HepG2 (cell line): Measurements from ENCODE around the gene INHBC. TPM values are rescaled to one million over a fixed set of nuclear protein-coding genes. Genes with fewer than 3 reads are reported as not detected.
"Not testable (repeated sequence)": the region's sequence is repeated elsewhere in the genome, so short reads cannot be mapped to it uniquely, and the experiment has no call there.

ENCODE experiments used
- ATAC-seq: fragments of 200-7000 bp; cut with Tn5 transposase; 3 replicates; pipeline ENCODE4 v1.9.1; 2020; ENCODE audit warnings: mild to moderate bottlenecking, moderate library complexity
- BruUV-seq: library from RNA; stranded (reverse); fragments of 400-500 nt; replicated peaks from 2 replicates; lab custom pipeline; 2021; lab: Mats Ljungman, UMichigan
- CTCF ChIA-PET: fragments of 300-600 bp; formaldehyde crosslinking; extraction: SDS; loops from one replicate; lab custom pipeline; 2021; ENCODE audit warnings: low total read pairs, inconsistent platforms, low intra/inter-chr PET ratio; lab: Yijun Ruan, JAX
- POLR2A ChIA-PET: fragments of 350-600 bp; sonication (Branson Sonifier 250); formaldehyde crosslinking; loops from one replicate; lab custom pipeline; 2020; ENCODE audit warnings: antibody characterized with exemption, inconsistent platforms; lab: Yijun Ruan, JAX
- DNase-seq: peaks from one replicate; pipeline ENCODE4 v3.0.0-alpha.2; 2015; ENCODE audit warnings: low spot score
- FAIRE-seq: peaks from 3 replicates; lab custom pipeline; 2011; peaks lifted over from hg19 to GRCh38; lab: Jason Lieb, UNC
- H2AFZ ChIP-seq: one replicate; pipeline ENCODE4 v1.6.1; 2011; ENCODE audit warnings: low read length, inconsistent platforms
- H3K27ac ChIP-seq: fragments of 300-600 bp; 3 replicates; pipeline ENCODE4 v1.8.0; 2011; ENCODE audit warnings: mixed run types, mild to moderate bottlenecking, mixed read lengths, low read length, inconsistent platforms; ENCODE audit not compliant: insufficient read depth; ENCODE audit errors: extremely low read length
- H3K27me3 ChIP-seq, 2 experiments: fragments of 200-600 bp in 1 of 2; 2 replicates in 1 of 2; 3 replicates in 1 of 2; pipeline versions ENCODE4 v1.6.0 to v1.8.0; 2011; ENCODE audit warnings: low read length in 2 of 2, mild to moderate bottlenecking in 2 of 2, moderate library complexity in 2 of 2, inconsistent platforms in 1 of 2; ENCODE audit not compliant: insufficient read depth in 2 of 2, control insufficient read depth in 1 of 2
- H3K36me3 ChIP-seq, 2 experiments: fragments of 200-600 bp in 1 of 2; replicated peaks in 1 of 2; 2 replicates in 1 of 2; 3 replicates in 1 of 2; pipeline versions ENCODE4 v1.5.1 to v1.8.0; 2011; ENCODE audit warnings: low read length in 2 of 2, inconsistent platforms in 1 of 2; ENCODE audit not compliant: insufficient read depth in 2 of 2, control insufficient read depth in 1 of 2
- H3K4me1 ChIP-seq: 2 replicates; pipeline ENCODE4 v1.5.1; 2012; ENCODE audit warnings: low read length, inconsistent platforms; ENCODE audit not compliant: insufficient read depth
- H3K4me2 ChIP-seq: 2 replicates; pipeline ENCODE4 v1.6.0; 2011; ENCODE audit warnings: low read depth, low read length, inconsistent platforms
- H3K4me3 ChIP-seq, 3 experiments: fragments of 200-600 bp in 1 of 3; sonication (generic), shearing (Covaris generic) in 1 of 3; replicated peaks in 1 of 3; 2 replicates each; pipeline ENCODE4 v1.5.1; 2011 to 2016; ENCODE audit warnings: low read length in 3 of 3, inconsistent platforms in 2 of 3, low read depth in 2 of 3, mild to moderate bottlenecking in 2 of 3, control low read depth in 1 of 3, mixed read lengths in 1 of 3; ENCODE audit not compliant: insufficient read depth in 1 of 3
- H3K79me2 ChIP-seq: one replicate; pipeline ENCODE4 v1.6.1; 2011; ENCODE audit warnings: low read length, inconsistent platforms; ENCODE audit not compliant: insufficient read depth
- H3K9ac ChIP-seq: 2 replicates; pipeline ENCODE4 v1.6.0; 2011; ENCODE audit warnings: mild to moderate bottlenecking, low read depth, low read length, inconsistent platforms; ENCODE audit not compliant: insufficient read depth
- H3K9me3 ChIP-seq: 2 replicates; pipeline ENCODE4 v1.5.1; 2012; ENCODE audit warnings: mild to moderate bottlenecking, low read length
- H4K20me1 ChIP-seq: 2 replicates; pipeline ENCODE4 v1.6.0; 2011; ENCODE audit warnings: inconsistent platforms, mild to moderate bottlenecking, low read length, moderate library complexity; ENCODE audit not compliant: insufficient read depth
- CBX2 ChIP-seq, 2 experiments: fragments of 200-600 bp in 1 of 2; sonication (generic); formaldehyde crosslinking in 1 of 2; IDR thresholded peaks; 2 replicates each; pipeline versions ENCODE4 v1.7.0 to v1.8.1; 2018 to 2022; ENCODE audit warnings: low read depth in 2 of 2, low read length in 1 of 2, mild to moderate bottlenecking in 1 of 2, missing genetic modification reagents in 1 of 2
- CENPT ChIP-seq: sonication (generic); formaldehyde crosslinking; IDR thresholded peaks from 2 replicates; pipeline ENCODE4 v1.8.0; 2022; ENCODE audit warnings: low read depth, mild to moderate bottlenecking, moderate library complexity, missing genetic modification reagents
- GABPA ChIP-seq, 2 experiments: IDR thresholded peaks; 2 replicates each; pipeline ENCODE4 v1.6.1; 2011 to 2016; ENCODE audit warnings: low read depth in 2 of 2, low read length in 1 of 2, missing biosample characterization in 1 of 2, missing genetic modification characterization in 1 of 2
- ISX ChIP-seq: sonication (generic); formaldehyde crosslinking; conservative IDR thresholded peaks from 2 replicates; pipeline ENCODE4 v1.5.0; 2020; ENCODE audit warnings: missing genetic modification reagents
- RBM39 ChIP-seq: fragments of 200-400 bp; formaldehyde crosslinking; IDR thresholded peaks from one replicate; pipeline ENCODE4 v1.6.1; 2018; ENCODE audit warnings: antibody characterized with exemption, mild to moderate bottlenecking, low read depth, low read length; ENCODE audit not compliant: poor library complexity, severe bottlenecking
- TCF7L2 ChIP-seq: IDR thresholded peaks from 2 replicates; pipeline ENCODE4 v1.6.1; 2011; ENCODE audit warnings: mild to moderate bottlenecking, low read depth, low read length, moderate library complexity
- ZNF136 ChIP-seq: sonication (generic); formaldehyde crosslinking; IDR thresholded peaks from 2 replicates; pipeline ENCODE4 v1.8.1; 2022; ENCODE audit warnings: low read depth, mild to moderate bottlenecking, moderate library complexity, missing genetic modification reagents
- ZNF143 ChIP-seq: sonication (generic); formaldehyde crosslinking; IDR thresholded peaks from 2 replicates; pipeline ENCODE4 v1.4.0; 2020; ENCODE audit warnings: missing genetic modification reagents
- ZNF24 ChIP-seq: fragments of 450-650 bp; IDR thresholded peaks from 2 replicates; pipeline ENCODE4 v1.6.1; 2017; ENCODE audit warnings: antibody characterized with exemption, mild to moderate bottlenecking
- ZNF331 ChIP-seq: sonication (generic); formaldehyde crosslinking; IDR thresholded peaks from 2 replicates; pipeline ENCODE4 v1.4.0; 2020; ENCODE audit warnings: missing genetic modification reagents
- ZSCAN12 ChIP-seq: sonication (generic); formaldehyde crosslinking; IDR thresholded peaks from 2 replicates; pipeline ENCODE4 v1.9.0; 2021; ENCODE audit warnings: mild to moderate bottlenecking, missing genetic modification reagents
- WGBS: methylation state at CpG from one replicate; pipeline ENCODE4 v1.1.6; 2017; ENCODE audit warnings: low lambda C conversion rate; 5-methylcytosine and 5-hydroxymethylcytosine counted together
- in situ Hi-C: cut with HindIII; loops from 2 replicates; pipeline ENCODE4 v1.10.0; 2017; ENCODE audit warnings: low pct_unique_long_range_greater_than_20kb; ENCODE audit not compliant: extremely low pct_ligation_motif_present
- intact Hi-C: fragments of 100-400 bp; cut with micrococcal nuclease; formaldehyde crosslinking; loops from one replicate; pipeline ENCODE4 v1.10.0; 2022; ENCODE audit not compliant: unreplicated experiment
- polyA plus RNA-seq, 8 experiments: library from polyadenylated mRNA; depleted of rRNA in 3 of 8; stranded (reverse) in 7 of 8; unstranded in 1 of 8; fragments of >200 nt; fragmentation: Illumina TruSeq in 4 of 8; extraction: Trizol in 4 of 8; gene quantifications; 2 replicates each; pipeline versions ENCODE4 v1.2.1 to v1.2.3, GENCODE V29; 2011 to 2016; ENCODE audit warnings: low read depth in 4 of 8, missing spikeins in 1 of 8, mixed read lengths in 1 of 8; ENCODE audit not compliant: insufficient read depth in 1 of 8
- total RNA-seq, 5 experiments: library from RNA; depleted of rRNA; stranded (reverse); fragments of >200 nt; fragmentation: Illumina TruSeq; extraction: Trizol; gene quantifications; 2 replicates each; pipeline ENCODE4 v1.2.3, GENCODE V29; 2016; ENCODE audit warnings: low read depth in 1 of 5
- TF ChIP-seq, protein P1 (sequence below): sonication (generic); formaldehyde crosslinking; IDR thresholded peaks from 2 replicates; pipeline ENCODE4 v1.8.0; 2022; ENCODE audit warnings: mild to moderate bottlenecking, missing genetic modification reagents, moderate library complexity

INHBC gene
- total and polyA plus RNA-seq, 2 of the 13 experiments (the other 11 are each of a cell fraction or from before 2014, with no cell fraction given), result 1.8 to 13.8 TPM

DNA sequence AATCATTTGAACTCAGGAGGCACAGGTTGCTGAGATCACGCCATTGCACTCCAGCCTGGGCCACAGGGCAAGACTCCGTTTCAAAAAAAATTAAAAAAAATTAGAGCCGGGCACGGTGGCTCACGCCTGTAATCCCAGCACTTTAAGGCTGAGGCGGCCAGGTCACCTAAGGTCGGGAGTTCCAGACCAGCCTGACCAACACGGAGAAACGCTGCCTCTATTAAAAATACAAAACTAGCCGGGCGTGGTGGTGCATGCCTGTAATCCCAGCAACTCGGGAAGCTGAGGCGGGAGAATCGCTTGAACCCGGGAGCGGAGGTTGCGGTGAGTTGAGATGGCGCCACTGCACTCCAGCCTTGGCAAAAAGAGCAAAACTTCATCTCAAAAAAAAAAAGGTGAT lies 39.5 kb upstream of the INHBC start:
- H3K4me2 ChIP-seq, result no peak overlapping the region
- H3K79me2 ChIP-seq, result no peaks in the 10 kb centered on the region
- DNase-seq (no peak), ATAC-seq (no peak), FAIRE-seq (no peak)
- no TSS peak for BruUV-seq
- in situ Hi-C loops, result no loop called here
- H3K36me3 ChIP-seq, result peaks cover 0 to 8% of the 10 kb centered on the region in 2 experiments; a peak in 1 of 5 replicates
- TF ChIP-seq, protein P1, sequence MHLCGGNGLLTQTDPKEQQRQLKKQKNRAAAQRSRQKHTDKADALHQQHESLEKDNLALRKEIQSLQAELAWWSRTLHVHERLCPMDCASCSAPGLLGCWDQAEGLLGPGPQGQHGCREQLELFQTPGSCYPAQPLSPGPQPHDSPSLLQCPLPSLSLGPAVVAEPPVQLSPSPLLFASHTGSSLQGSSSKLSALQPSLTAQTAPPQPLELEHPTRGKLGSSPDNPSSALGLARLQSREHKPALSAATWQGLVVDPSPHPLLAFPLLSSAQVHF (CRISPR knock-in tag), result no peak
- TF ChIP-seq TCF7L2 (no peak), ZNF136 (CRISPR knock-in tag) (no peak), ZNF24 (no peak)
- no peak overlapping the region for H3K9ac ChIP-seq
- no peaks in the 10 kb centered on the region; a peak in 1 of 5 replicates for H3K27me3 ChIP-seq
- POLR2A ChIA-PET, result no interaction called here
- no peak overlapping the region for H2AFZ ChIP-seq
- 99% methylated on average over 18 of the region's 18 CpGs for WGBS
- H4K20me1 ChIP-seq, result no peaks in the 10 kb centered on the region
- CTCF ChIA-PET, result no interaction called here
- intact Hi-C loops, result no loop called here
- H3K4me1 ChIP-seq, result no peaks in the 10 kb centered on the region
- H3K27ac ChIP-seq, result no peak overlapping the region
- H3K4me3 ChIP-seq, result no peak overlapping the region
- no peaks in the 10 kb centered on the region for H3K9me3 ChIP-seq

GRCh38 chr12:57397441-57397840 lies 37.1 kb upstream of the INHBC start:
- DNase-seq (no peak), FAIRE-seq (no peak), ATAC-seq (no peak)
- Histone ChIP-seq H3K4me2 (no peak overlapping the region), H3K4me1 (no peaks in the 10 kb centered on the region), H3K9ac (no peak overlapping the region), H3K36me3 (peaks cover 0 to 8% of the 10 kb centered on the region in 2 experiments; a peak in 1 of 5 replicates), H3K27me3 (no peaks in the 10 kb centered on the region; a peak in 1 of 5 replicates), H3K9me3 (no peaks in the 10 kb centered on the region), H3K79me2 (no peaks in the 10 kb centered on the region), H3K4me3 (no peak overlapping the region), H4K20me1 (no peaks in the 10 kb centered on the region), H3K27ac (no peak overlapping the region), H2AFZ (no peak overlapping the region)
- POLR2A ChIA-PET, result no interaction called here
- intact Hi-C loops, result no loop called here
- in situ Hi-C loops, result no loop called here
- no TSS peak for BruUV-seq
- WGBS, result 94% methylated on average over 2 of the region's 2 CpGs
- CTCF ChIA-PET, result no interaction called here
- TF ChIP-seq ZSCAN12 (CRISPR knock-in tag) (no peak), RBM39 (no peak), ZNF143 (CRISPR knock-in tag) (no peak), CBX2 (IDR thresholded peaks at IDR 0.05; ENCODE audit: low read depth, low read length) (no peak), CBX2 (CRISPR knock-in tag; IDR thresholded peaks at IDR 0.05; ENCODE audit: low read depth) (no peak), CENPT (CRISPR knock-in tag) (no peak), GABPA (IDR thresholded peaks at IDR 0.05; ENCODE audit: low read depth, low read length) (no peak), GABPA (CRISPR knock-in tag; IDR thresholded peaks at IDR 0.05; ENCODE audit: low read depth) (no peak), ZNF331 (CRISPR knock-in tag) (no peak), ISX (CRISPR knock-in tag) (no peak)

DNA sequence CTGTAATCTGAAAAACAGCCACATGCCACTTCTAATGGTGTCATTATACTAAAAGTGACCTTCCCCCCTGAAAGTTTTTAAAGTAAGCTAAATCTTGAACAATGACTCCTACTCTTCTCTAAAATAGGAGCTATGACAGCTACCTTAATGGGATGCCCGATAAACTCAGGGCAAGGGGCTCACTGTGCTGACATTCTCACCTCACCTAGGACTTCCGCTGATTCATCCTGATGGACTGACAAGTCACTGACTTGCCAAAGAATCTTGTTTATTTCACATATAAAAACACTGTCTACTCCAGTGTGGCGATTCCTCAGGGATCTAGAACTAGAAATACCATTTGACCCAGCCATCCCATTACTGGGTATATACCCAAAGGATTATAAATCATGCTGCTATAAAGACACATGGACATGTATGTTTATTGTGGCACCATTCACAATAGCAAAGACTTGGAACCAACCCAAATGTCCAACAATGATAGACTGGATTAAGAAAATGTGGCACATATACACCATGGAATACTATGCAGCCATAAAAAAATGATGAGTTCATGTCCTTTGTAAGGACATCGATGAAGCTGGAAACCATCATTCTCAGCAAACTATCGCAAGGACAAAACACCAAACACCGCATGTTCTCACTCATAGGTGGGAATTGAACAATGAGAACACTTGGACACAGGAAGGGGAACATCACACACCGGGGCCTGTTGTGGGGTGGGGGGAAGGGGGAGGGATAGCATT lies 34.7 kb upstream of the INHBC start:
- H3K79me2 ChIP-seq, intact Hi-C loops, H3K4me1 ChIP-seq, ATAC-seq, H3K36me3 ChIP-seq, BruUV-seq, H3K4me3 ChIP-seq, H3K27ac ChIP-seq, FAIRE-seq, H2AFZ ChIP-seq, H3K9me3 ChIP-seq, H4K20me1 ChIP-seq, CTCF ChIA-PET, in situ Hi-C loops, DNase-seq, H3K9ac ChIP-seq, H3K4me2 ChIP-seq, POLR2A ChIA-PET, H3K27me3 ChIP-seq: not testable (repeated sequence)
- 95% methylated on average over 7 of the region's 7 CpGs for WGBS
